HG03045 (cell line): ENCODE results near the gene OR9A2.
"Not testable (repeated sequence)": the region's sequence is repeated elsewhere in the genome, so short reads cannot be mapped to it uniquely, and the experiment has no call there.

Experiments used
- ATAC-seq: cut with Tn5 transposase; IDR thresholded peaks from one replicate; pipeline ENCODE4 v1.9.1; 2021; ENCODE audit warnings: mild to moderate bottlenecking, moderate library complexity; ENCODE audit not compliant: unreplicated experiment

The OR9A2 gene

GRCh38 chr7:142978402-142978801, 48.5 kb downstream of the OR9A2 start:
- ATAC-seq, result not testable (repeated sequence)
